Measurements from ENCODE around the gene WAPL. TPM values are rescaled to one million over a fixed set of nuclear protein-coding genes. Genes with fewer than 3 reads are reported as not detected.

WAPL gene
- polyA plus RNA-seq, 1 donor from 2014 or later: 30.6 TPM

- Histone ChIP-seq H3K9me2 (ENCODE audit: insufficient read depth, low read length) (no peaks in the 10 kb centered on the region), H3K9me3 (ENCODE audit: low read length) (no peaks in the 10 kb centered on the region)
- no peak for TF ChIP-seq SMC3 (conservative IDR thresholded peaks at IDR 0.05; ENCODE audit: poor library complexity)
- no peak for TF ChIP-seq EZH2 (IDR thresholded peaks at IDR 0.05; ENCODE audit: borderline replicate concordance, insufficient read depth, low read length, poor library complexity, severe bottlenecking)
- TF ChIP-seq REST (IDR thresholded peaks at IDR 0.05; ENCODE audit: borderline replicate concordance): no peak
- TF ChIP-seq CTCF (IDR thresholded peaks at IDR 0.05; ENCODE audit: poor library complexity, severe bottlenecking): no peak
- no peak for TF ChIP-seq EP300 (conservative IDR thresholded peaks at IDR 0.05; ENCODE audit: poor library complexity, severe bottlenecking)
- TF ChIP-seq RAD21 (conservative IDR thresholded peaks at IDR 0.05): no peak
- no peak for TF ChIP-seq TAF1 (IDR thresholded peaks at IDR 0.05; ENCODE audit: low read depth)
- no peak for TF ChIP-seq POLR2AphosphoS5 (IDR thresholded peaks at IDR 0.05)
- no peak for TF ChIP-seq MXI1 (conservative IDR thresholded peaks at IDR 0.05; ENCODE audit: poor library complexity, severe bottlenecking)
These were observed 102.5 kb downstream of the WAPL start for GRCh38 chr10:86419101-86419500.

DNA sequence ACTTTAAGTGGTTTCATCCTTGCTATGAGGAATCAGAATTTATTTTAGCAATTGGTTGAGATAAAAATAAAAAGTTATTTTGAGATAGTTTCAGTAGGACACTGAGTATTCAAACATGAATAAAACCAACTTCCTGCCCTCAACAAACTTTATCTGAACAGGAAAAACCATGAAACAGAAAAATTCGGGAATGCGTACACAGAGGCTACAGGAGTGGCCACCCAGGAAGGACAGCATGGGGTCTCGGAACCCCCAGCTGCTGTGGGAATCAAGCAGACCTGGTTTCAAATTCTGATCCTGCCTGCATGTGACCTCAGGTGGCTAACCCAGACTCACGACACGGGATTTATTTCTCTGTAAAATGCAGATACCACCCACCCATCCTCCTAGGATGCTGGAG is 106.0 kb downstream of the WAPL start:
- Histone ChIP-seq H3K36me3 (ENCODE audit: insufficient read depth, low read length) (no peaks in the 10 kb centered on the region), H3F3A (ENCODE audit: insufficient read depth, low read length, poor library complexity, severe bottlenecking) (no peaks in the 10 kb centered on the region), H3K4me2 (ENCODE audit: low read length) (no peak overlapping the region), H3K27me3 (ENCODE audit: insufficient read depth, low read depth, low read length) (no peaks in the 10 kb centered on the region), H3K4me3 (ENCODE audit: low read length) (no peak overlapping the region), H3K27ac (ENCODE audit: low read length) (no peak overlapping the region), H4K20me1 (ENCODE audit: insufficient read depth) (no peaks in the 10 kb centered on the region), H3K9ac (ENCODE audit: low read length) (no peak overlapping the region), H3K79me2 (replicated peaks; ENCODE audit: insufficient read depth, low read length) (no peaks in the 10 kb centered on the region), H3K9me3 (ENCODE audit: low read length) (peaks cover 3% of the 10 kb centered on the region), H3K9me2 (ENCODE audit: insufficient read depth, low read length) (no peaks in the 10 kb centered on the region), H2AFZ (ENCODE audit: low read depth, low read length) (no peak overlapping the region)
- no peak for TF ChIP-seq TAF1 (IDR thresholded peaks at IDR 0.05; ENCODE audit: low read depth)
- TF ChIP-seq CTCF (IDR thresholded peaks at IDR 0.05; ENCODE audit: poor library complexity, severe bottlenecking): no peak
- TF ChIP-seq MXI1 (conservative IDR thresholded peaks at IDR 0.05; ENCODE audit: poor library complexity, severe bottlenecking): no peak

More at GRCh38 chr10:86419101-86419500, 102.5 kb downstream of the WAPL start:
- no peaks in the 10 kb centered on the region for H3F3A ChIP-seq (ENCODE audit: insufficient read depth, low read length, poor library complexity, severe bottlenecking)
- no peaks in the 10 kb centered on the region for H3K27me3 ChIP-seq (ENCODE audit: insufficient read depth, low read depth, low read length)
- H4K20me1 ChIP-seq (ENCODE audit: insufficient read depth): no peaks in the 10 kb centered on the region
- no peak overlapping the region for H3K4me3 ChIP-seq (ENCODE audit: low read length)
- H3K36me3 ChIP-seq (ENCODE audit: insufficient read depth, low read length): no peaks in the 10 kb centered on the region
- H3K79me2 ChIP-seq (replicated peaks; ENCODE audit: insufficient read depth, low read length): no peaks in the 10 kb centered on the region
- no peak overlapping the region for H3K4me2 ChIP-seq (ENCODE audit: low read length)
- H3K27ac ChIP-seq (ENCODE audit: low read length): no peak overlapping the region
- H3K9ac ChIP-seq (ENCODE audit: low read length): no peak overlapping the region
- no peak overlapping the region for H2AFZ ChIP-seq (ENCODE audit: low read depth, low read length)

Measured in neural cell (in vitro differentiated cells).